Stromal cell of bone marrow (primary cell): ENCODE results near the gene CLEC2A.

Experiments
- DNase-seq: peaks from one replicate; pipeline ENCODE4 v3.0.0-alpha.2; 2012; ENCODE audit warnings: low read depth

CLEC2A gene

DNA sequence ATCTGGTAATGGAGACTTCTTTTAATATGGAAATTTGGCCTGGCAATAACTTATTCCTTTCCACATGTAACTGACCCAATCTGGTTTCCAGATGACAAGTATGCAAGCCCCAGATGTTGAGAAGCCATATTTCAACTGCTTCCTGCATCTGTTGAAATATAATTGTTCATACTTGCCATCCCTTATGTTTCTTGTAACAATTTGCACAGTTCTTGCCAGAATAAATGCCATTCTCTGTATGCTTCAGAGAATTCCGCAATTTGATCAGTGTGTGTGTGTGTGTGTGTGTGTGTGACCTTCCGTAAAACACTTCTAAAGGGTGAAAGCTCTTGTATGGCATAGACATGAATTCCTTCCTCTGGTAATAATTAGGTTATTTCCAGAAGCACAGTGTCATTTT, 1.8 kb upstream of the CLEC2A start:
- no peak for DNase-seq

DNA sequence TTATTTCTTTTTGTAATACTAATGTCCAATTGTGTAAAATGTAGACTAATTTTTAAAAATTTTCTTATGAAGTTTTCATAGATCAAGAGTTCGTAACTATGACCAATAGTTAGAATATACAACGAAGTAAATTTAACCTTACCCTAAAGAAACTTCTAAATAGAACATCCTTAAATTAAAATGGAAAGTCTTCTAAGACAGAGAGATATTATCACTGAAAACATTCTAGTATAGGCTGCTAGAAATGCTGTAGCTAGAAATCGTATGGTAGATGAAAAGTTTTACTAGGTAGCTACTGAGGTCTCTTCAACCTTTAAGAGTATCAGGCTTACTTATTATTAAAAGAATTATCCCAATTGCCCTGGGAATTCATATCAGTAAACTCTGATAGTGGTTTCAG, 925 bp downstream of the CLEC2A start:
- no peak for DNase-seq

DNA sequence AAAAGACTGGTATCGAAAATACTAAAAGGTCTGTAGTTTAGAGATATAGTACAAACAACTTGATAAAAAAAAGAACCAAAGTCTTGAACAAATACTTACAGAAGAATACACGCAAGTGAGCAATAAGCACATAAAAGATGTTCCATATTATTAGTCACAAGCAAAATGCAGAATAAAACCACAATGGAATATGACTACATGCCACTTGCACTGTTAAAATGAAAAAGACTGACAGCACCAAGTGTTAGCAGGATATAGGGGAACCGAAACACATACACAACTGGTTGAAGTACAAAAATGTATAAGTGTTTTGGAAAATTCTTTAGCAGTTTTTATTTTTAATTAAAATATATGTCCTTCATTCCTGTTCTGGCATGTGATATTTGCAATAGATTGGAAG, 3.6 kb downstream of the CLEC2A start:
- DNase-seq = no peak

DNA sequence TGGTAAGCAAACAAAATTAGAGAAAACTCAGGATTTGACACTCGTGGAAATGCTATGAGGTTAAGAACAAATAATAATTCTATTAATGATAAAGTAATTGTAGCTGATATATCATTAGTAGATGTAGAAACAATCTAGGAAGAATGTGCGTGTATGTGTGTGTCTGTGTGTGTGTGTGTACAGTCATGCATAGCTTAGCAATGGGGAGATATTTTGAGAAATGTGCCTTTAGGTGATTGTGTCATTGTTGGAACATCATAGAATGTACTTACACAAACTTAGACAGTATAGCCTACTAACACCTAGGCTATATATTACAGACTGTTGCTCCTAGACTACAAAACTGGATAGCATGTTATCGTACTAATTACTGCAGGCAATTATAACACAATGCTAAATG, 5.3 kb downstream of the CLEC2A start:
- no peak for DNase-seq

DNA sequence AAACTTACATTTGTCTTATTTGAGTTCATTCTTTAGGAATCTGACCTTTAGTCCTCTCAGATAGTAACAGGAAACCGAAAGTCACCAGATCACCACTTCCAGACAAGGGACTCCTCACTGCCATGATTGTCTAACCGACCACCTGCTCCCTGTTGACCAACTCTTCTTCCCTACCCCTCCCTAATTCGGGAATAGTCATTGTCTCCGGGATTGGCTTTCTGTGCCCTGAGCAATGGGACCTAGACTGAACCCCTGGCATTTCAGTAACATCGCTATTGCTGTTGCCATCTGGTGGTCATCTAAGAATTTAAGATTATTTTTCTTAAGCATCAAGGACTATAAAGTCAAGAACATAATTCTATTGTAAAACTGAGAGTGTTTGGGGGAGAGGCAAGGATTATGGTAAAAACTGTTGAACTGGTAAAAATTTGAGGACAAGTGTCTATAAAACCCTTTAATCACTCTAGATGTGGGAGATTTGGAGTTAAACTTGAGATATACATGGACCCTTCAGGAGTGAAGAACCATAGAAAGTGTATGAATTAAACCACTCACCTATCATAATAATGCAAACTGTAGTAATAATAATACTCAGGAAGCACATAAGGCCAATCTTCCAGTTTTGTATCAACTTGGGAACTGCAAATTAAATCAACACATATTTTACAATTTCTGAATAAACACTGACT, 6.3 kb downstream of the CLEC2A start:
- DNase-seq = peak; percentile 18

DNA sequence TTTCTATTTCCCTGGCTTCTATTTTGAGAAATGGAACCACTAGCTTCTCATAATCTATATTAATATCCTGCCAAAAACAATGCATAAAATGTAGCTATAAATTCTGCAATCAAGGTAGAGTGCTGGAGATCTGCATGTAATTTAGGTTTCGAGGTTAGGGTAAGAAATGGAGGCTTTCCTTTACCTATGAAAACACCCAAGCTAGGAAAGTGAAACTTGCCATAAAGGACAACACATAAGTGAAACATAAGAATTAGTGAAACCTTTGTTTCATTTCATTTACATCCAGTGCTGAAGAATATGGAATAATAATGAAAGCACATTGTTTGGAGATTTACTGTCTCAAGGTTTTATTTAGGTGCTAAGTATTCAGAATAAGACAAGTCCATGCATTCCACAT, 9.7 kb downstream of the CLEC2A start:
- no peak for DNase-seq

DNA sequence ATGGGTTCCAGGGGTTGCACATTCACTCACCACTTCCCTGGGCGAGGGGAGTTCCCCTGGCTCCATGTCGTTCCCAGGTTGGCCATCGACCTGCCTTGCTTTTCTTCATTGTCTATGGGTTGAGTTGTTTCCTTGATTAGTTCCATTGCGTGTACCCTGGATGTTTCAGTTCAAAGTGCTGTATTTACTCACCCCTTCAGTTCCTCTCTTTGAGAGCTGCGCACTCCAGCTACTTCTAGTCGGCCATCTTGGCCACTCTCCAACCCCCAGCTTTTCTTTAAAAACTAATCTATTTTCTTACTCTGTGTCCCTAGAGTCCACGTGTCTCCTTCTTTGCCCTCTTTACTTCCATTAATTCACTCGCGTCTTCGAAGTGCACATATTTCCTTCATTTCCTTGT, 11.7 kb downstream of the CLEC2A start:
- no peak for DNase-seq

DNA sequence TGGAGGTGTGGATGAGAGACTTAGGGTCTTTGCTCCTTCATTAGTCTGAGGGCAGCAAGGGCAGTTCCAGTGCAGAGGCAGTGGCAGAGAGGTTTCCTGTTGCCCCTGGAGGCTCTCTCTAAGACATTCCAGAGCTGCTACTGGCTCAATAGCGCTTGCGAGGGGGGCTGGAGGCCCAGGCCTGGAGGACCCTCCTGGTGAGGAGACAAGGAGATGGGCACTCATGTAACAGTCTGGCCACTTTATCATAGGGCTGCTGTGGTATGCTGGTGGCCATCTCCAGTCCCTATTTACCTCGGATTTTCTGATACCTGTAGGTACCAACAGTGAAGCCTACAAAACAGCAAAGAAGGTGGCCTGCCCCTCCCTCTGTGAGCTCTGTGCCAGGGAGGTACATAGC, 12.7 kb downstream of the CLEC2A start:
- DNase-seq = no peak

DNA sequence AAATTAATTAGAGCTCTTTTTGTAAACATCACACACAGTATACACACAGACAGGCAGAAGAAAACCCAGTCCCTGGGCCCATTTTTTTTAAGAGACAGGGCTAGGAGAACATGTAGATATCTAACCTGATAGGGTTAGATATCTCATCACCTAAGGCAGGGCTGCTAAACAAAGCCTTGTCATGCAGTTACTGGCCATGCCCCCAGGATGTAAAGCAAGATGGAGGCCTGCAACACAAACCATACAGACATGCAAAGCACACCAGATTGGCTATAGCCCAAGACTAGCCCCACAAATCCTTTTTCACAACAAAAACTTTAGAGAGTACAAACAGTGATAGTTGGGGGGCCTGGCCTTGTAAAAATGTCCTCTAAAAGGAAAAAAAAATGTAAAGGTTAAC, 20.5 kb downstream of the CLEC2A start:
- no peak for DNase-seq

DNA sequence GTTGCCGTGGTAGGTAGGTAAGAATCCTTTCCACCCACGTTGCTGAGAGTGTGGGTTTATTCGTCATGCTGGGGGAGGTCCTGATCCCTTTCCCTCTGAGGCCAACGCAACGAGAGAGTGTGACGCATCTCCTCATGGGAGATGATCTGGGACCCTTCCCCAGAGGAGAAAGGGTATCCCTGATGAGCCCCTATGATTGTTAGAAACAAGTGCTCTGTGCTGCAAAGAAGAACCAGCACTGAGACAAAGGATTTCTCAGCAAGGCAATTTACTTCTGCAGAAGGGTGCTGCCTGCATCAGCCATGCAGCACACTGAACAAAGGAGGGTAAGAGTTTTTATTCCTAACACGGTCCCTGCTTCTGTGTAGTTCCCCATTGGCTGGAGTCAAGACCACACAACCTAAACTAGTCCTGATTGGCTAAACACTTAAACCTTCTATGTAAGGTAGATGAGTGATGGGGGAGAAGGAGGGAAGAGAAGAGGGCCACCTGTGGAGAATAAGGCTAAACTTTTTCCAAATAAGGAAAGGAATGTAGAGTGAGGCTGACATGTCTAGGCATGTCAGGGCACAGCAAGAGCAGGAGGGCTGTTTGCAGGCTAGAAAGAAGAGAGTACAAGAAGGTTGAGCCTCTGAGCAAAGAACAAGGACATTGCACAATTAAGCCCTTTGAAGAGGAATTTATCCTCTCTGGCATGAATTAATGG, 21.3 kb downstream of the CLEC2A start:
- no peak for DNase-seq

DNA sequence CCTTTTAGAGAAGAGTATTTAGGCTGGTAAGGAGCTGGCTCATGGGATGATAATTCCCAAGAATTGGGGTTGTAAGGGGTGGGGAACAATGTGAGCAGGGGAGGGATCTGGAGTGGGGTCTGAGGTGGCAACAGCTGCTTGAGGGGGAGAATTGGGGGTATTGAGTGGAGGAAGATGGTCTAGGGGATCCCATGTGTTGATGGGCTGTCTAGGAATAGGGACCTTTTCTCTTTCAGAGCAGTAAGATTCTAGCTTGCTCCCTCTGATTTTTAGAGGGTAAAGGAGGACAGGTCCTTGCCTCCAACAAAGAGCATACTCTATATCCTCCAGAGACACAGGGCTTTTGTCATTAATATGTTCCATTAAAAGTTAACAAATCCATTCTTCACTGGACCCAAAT, 22.4 kb downstream of the CLEC2A start:
- no peak for DNase-seq

DNA sequence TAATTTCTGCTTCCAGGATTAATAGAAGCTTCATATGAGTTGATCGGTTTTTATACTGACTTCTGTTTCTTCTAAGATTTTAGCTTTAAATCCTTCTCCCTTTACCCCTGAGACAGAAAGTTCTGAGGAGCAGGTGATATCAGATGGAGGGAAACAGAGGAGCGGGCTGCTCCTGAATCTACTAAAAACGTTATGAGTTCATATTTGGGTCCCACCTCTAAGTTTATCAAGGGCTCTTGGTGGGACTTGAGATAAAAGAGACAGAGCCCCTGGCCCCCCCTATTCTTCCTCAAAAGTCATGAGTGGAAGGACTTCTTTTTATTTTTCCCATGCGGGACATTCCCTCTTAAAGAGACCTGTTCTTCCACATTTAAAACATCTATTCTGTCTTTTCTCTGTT, 23.8 kb downstream of the CLEC2A start:
- no peak for DNase-seq

DNA sequence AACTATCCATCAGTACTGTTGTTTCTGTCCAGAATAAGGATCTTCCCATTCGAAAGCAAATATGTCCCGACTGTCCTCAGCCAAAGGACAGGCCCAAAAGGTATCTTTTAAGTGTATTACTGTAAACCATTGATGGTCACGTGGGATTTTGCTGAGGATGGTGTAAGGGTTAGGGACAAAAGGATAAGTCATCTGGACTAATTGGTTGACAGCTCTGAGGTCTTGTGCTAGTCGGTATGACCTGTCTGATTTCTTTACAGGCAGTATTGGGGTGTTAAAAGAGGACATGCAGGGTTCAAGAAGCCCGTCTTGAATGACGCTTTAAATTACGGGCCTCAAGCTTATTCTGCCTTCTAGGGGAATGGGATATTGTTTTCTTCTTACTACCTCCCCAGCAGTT, 24.4 kb downstream of the CLEC2A start:
- DNase-seq = no peak

DNA sequence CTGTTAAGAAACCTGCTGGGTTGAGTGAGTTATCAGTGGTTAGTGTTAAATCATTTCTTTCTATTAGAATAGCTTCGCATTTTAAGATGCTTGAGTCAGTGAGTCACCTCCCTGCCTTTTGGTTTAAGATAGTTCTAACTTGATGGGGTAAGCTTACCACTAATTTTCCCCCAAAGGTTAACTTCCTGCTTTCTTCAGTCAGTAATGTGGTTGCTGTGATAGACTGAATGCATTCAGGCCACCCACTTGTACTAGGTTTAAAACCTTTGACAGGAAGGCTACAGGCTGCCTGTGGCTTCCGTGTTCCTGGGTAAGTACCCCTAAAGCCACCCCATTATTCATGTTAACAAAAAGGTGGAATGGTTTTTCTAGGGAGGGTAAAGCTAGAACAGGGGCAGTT, 25.3 kb downstream of the CLEC2A start:
- DNase-seq = no peak

DNA sequence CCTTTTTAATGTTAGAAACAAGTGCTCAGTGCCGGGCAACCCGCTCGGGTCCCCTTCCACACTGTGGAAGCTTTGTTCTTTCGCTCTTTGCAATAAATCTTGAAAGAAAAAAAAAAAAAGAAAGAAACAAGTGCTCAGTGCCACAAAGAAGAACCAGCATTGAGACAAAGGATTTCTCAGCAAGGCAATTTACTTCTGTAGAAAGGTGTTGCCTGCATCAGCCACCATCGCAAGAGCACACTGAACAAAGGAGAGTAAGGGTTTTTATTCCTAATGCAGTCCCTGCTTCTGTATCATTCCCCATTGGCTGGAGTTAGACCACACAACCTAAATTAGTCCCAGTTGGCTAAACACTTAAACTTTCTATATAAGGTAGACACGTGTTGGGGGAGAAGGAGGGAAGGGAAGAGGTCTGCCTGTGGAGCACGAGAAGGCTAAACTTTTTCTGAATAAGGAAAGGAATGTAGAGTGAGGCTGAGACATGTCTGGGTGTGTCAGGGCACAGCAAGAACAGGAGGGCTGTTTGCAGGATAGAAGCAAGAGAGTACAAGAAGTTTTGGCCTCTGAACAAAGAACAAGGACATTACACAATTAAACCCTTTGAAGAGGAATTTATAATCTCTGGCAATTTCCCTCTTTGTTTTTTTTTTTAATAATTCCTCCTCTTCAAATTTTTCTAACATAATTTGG, 29.5 kb downstream of the CLEC2A start:
- DNase-seq = no peak

DNA sequence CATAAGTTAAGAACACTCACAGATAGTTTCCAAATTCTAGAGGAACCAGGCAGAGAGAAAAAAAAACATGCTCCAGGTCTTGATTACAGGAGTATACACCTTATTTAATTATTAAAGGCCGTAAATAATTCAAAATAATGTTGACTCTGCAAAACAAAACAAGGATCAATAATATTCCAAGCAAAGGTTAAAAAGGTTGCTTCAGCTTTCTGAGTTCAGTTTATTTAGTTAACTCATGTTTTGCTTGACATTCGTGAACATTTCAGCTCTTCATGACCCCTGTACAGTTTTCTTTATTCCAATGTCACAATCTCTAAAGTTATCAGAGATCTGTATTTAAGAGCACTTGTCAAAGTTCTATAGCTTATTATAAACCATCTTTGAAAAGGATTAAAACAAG, 31.2 kb downstream of the CLEC2A start:
- DNase-seq = no peak

DNA sequence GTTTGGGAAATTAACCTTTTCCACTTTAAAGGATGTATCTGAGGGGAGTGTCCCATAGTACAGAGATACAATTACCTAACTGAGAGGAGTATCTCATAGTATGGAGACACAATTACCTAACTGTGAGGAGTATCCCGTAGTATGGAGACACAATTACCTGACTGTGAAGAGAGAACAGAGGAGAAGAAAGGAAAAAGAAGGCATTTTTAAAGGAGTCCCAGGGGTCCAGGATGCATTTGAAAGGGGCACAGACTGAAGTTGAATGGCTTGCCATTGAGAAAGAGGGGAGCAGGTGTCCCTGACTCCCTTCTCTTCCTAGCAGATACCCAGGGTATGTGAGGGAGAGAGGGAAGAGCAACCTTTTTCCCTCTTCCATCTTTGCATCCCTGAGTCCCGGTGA, 33.0 kb downstream of the CLEC2A start:
- no peak for DNase-seq

DNA sequence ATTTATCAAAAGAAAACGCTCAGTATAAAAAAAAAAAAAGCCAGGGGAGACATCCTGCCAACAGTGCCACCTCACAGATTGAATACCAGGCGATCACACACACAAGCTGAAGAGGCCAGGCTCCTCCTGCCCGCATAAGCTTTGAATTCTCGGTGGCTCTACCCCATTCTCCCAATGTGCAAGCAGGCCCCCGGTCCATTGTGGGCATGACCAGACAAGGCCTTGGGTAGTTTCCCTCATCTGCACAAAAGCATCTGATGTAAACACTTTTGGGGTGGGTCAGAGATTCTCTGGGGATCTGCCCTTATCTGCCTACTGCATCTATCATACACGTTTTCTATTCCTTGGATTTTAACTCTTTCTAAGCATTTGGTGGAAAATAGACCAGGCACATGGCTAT, 34.6 kb downstream of the CLEC2A start:
- no peak for DNase-seq

DNA sequence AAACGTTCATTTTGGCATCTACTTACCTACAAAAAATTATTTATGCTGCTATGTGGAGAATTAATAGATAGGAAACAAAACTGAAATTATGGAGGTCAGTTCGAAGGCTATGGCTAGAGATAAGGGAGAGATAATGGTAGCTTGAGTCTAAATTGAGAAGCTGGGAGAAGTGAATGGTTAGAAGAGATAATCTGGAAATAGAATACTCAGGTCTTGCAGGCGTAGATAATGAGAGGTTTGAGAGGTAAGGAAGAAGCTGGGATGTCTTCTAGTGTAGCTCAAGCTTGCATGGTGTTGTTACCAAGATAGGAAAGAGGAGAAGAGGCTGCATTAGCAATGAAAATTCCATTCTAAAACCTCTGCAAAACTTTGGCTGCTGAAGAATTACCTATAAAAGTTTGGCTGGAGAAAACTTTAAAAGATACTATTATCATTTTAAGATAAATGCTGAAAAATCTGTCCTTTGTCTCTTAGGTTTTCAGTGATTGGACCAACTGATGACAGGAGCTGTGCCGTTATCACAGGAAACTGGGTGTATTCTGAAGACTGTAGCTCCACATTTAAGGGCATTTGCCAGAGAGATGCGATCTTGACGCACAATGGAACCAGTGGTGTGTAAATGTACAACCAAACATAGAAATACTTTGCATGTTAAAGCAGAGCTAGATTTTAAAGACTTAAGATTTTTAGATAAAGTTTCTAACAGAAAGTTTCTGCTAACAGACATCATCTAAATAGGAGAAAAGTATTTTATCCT, 36.8 kb downstream of the CLEC2A start:
- no peak for DNase-seq

DNA sequence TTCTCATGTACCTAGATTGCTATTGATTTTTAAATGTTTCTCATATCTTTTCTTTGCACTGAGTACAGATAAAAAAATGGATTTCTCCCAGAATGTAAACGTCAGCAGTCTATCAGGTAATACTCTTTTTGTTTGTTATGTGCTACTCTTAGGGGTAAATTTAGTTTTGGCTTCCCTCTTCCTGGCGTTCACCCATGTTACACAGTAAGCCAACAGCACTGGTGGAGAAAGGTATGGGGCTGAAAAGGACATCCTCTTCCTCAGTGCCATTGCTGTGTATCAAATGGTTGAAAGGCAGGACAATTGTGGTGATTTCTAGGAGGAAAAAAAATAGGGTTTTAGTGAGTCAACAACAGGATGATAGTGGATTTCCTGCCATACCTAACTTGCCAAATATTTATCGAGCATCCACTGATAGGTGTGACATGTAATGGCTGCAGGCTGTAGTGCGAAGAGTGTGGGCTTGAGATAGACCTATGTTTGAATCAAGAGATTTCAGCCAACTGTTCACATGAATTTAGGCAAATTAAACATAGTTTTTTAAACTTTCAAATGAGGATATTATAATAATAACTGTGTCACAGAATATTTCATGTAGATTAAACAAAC, 43.4 kb downstream of the CLEC2A start:
- no peak for DNase-seq

DNA sequence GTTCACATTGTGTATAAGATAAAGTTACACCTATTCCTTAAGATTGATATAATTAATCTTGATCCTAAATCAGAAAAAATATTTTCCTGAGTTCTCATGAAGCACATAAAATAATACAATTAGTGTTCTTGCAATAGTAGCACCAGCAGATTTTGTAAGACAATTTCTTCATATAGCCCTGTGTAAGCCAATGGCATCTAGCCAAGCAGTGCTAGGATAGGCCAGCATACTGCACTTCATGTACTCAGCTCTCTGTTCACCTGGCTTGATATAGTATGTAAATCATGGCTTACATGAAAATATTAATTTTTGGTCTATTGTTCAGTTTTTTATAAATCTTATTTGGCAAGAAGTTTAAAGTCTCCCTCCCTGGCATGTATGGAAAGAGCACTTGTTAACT, 49.0 kb downstream of the CLEC2A start:
- DNase-seq = no peak

DNA sequence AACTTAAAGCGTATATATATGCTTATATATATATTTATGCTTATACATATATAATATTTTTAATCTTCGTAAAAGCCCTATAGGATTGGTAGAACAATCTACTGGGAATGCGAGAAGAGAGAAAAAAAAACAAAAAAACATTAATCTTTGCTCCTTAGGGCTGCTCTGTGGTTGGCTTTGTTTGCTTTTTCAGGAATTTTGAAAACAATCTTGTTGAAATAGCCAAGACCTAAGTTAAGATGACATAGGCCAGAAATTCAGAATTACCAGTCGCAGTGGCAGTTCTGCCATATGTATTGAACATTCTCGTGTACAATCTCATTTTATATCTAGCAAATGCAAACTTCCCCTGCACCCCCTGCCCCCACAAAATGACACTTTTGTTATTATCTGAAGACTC, 50.2 kb downstream of the CLEC2A start:
- no peak for DNase-seq
